HG03354 (cell line): ENCODE results near the gene ENTPD2.
A peak's percentile ranks its signal among the peaks of the same experiment; 100 is the strongest.

ENCODE experiments used
- ATAC-seq: cut with Tn5 transposase; IDR thresholded peaks from one replicate; pipeline ENCODE4 v1.9.1; 2021; ENCODE audit warnings: mild to moderate bottlenecking; ENCODE audit not compliant: unreplicated experiment, poor library complexity, severe bottlenecking

ENTPD2 gene

DNA sequence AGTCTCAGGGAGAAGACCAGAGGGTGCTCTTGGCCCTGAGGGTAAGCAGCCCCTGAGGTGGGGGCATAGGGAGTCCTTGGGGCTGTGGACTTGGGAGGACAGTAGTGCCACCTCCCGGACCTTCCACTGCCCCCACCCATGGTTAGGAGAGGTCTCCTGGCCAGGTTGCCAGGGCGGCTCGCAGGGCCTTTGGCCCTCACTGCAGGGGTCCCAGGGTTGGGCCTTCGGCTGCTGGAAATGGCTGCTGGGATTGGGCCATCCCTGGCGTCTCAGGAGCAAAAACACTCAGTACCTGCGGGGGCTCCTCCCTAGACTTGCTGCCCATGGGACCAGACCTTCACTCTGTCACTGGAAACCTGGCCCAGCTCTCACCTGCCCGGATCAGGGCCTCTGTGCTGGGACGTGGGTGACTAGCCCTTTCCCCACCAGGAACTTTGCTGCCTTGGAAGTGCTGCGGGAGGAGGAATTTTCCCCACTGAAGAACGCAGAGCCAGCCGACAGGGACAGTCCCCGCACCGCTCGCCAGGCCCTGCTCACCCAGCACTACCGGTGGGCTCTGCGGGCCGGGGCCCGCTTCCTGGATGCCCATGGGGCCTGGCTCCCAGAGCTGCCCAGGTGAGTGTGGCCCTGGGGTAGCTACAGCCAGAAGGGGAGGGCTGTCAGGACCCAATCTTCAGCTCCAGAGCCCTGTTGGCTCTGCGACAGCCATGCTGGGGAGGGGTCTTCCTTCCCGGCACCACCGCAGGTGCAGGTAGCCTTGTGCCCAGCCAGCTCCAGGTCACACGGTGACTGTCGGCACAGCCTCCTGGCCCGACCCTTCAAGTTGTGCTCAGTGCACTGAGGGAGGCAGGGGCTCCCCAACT, 26.6 kb upstream of the ENTPD2 start:
- no peak for ATAC-seq

DNA sequence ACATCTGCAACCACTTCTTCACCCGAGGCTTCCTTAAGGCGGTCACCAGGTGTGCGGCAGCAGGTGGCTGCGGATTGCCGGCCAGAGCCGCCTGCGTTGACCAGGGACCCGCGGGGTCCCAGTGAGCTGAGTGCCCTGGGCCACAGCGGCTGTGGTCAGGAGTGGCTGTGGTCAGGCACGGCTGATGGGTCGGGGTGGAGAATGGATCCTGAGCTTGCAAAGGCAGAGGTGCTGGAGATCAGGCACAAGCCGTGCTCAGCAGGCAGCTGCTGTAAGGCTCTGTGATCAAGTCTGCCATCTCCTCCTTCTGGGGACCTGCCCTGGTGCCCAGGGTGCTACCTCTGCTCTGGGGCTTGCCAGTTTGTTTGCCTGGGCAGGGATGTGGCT, 25.5 kb upstream of the ENTPD2 start:
- ATAC-seq = no peak

DNA sequence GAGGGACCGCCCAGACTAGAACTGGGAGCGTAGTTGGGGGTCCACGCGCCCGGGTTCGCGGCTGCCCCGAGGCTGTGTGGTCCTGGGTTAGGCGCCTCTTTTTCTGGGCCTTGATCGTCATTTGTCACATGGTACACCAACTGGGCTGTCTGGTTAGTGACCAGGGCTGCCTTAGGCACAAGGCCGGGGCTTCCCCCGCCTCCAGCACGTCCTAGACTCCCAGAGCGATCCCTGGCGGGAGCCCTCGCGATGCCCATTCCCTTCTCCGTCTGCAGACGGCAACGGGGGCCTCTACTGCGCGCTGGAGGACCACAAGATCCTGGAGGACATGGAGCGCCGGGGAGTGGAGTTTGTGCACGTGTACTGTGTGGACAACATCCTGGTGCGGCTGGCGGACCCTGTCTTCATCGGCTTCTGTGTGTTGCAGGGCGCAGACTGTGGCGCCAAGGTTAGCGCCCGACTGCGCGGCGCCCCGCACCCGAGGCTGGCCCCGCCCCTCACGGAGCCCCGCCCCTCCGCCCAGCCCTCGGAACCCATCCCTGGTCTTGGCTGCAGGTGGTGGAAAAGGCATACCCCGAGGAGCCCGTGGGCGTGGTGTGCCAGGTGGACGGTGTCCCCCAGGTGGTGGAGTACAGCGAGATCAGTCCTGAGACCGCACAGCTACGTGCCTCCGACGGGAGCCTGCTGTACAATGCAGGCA, 25.0 kb upstream of the ENTPD2 start:
- no peak for ATAC-seq

DNA sequence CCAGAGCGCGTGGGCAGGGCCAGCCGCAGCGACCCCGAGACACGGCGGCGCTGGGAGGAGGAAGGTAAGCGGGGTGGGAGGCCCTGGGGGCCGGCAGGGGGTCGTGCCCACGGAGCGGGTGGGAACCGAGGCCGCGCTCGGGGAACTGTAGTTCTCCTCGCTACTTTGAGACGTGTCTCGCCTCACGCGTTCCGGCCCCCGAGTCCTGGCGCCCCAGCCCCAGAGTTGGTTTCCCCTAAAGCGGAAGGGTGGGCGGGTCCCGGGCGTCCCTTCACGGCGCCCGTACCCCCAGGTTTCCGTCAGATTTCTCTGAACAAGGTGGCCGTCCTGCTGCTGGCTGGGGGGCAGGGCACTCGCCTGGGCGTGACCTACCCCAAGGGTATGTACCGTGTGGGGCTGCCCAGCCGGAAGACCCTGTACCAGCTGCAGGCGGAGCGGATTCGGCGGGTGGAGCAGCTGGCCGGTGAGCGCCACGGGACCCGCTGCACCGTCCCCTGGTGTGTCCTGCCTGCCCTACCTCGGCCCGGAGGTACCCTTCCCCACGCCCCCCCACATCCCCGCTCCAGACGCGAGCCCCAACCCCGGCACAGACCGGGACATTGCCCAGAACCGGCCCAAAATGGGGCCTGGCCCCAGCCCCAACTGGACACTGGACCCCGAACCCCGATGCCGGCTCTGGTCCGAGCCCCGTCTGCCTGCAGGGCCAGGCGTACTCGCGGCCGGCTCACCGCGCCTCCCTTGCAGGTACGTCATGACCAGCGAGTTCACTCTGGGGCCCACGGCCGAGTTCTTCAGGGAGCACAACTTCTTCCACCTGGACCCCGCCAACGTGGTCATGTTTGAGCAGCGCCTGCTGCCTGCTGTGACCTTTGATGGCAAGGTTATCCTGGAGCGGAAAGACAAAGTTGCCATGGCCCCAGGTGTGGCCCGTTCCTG, 24.2 kb upstream of the ENTPD2 start:
- ATAC-seq = peak; percentile 37

DNA sequence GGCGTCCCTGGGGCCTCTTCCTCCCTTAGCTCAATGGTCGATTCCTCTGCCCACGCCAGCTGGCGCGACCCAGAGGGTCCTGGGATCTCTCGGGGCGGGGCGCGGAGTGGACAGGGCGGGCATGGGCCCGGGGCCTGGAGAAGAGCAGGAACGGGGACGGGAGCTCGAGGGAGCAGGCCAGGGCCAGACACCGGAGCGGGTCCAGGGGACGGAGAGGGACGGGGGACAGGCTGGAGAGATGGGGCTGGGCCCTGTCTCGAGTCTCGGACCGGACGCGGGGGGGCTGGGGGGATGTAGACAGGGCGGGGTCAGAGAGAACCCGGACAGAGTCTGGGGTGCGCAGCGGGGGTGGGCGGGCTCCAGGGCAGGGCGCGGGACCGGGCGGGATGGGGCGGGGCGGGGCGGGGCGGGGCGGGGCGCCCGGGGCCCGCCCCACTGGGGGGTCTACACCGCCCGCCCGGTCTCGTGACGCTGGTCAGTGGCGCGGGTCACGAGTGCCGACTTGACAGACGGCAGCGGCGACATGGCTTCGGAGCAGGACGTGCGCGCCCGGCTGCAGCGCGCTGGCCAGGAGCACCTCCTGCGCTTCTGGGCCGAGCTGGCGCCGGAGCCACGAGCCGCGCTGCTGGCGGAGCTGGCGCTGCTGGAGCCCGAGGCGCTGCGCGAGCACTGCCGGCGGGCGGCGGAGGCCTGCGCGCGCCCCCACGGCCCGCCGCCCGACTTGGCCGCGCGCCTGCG, 23.3 kb upstream of the ENTPD2 start, which contains the start of gene UAP1L1:
Gene UAP1L1, plus strand, starts transcription at position 508 of the 738 bp plus-strand sequence. Its CDS starts 16 bp downstream, at position 524.
- ATAC-seq = peak; percentile 47

DNA sequence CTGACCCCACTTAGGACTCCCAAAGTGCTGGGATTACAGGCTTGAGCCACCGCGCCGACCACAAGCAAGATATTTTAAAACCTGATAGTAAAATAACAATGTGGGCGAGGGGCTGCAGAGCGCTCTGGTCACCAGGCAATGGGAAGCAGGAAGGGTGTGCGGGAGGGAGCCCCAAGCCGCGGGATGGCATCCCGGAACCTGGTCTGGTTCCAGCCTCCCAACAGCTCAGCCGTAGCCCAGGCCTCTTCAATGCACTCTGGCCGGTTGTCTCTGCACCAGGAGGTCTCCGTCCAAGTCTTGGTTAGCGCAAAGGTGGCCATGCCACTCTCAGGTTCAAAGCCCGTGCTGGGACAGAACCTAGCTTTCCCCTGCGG, 22.8 kb upstream of the ENTPD2 start:
- ATAC-seq = no peak

DNA sequence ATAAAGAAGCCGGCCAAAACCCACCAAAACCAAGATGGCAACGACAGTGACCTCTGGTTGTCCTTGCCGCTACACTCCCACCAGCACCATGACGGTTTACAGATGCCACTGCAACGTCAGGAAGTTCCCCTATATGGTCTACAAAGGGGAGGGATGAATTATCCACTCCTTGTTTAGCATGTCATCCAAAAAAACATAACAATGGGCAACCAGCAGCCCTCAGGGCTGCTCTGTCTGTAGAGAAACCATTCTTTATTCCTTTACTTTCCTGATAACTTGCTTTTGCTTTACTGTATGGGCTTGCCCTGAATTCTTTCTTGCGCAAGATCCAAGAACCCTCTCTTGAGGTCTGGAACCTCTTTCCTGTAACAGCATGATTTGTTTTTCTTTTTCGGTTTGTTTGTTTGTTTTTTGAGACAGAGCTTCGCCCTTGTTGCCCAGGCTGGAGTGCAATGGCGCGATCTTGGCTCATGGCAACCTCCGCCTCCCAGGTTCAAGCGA, 21.5 kb upstream of the ENTPD2 start:
- no peak for ATAC-seq

DNA sequence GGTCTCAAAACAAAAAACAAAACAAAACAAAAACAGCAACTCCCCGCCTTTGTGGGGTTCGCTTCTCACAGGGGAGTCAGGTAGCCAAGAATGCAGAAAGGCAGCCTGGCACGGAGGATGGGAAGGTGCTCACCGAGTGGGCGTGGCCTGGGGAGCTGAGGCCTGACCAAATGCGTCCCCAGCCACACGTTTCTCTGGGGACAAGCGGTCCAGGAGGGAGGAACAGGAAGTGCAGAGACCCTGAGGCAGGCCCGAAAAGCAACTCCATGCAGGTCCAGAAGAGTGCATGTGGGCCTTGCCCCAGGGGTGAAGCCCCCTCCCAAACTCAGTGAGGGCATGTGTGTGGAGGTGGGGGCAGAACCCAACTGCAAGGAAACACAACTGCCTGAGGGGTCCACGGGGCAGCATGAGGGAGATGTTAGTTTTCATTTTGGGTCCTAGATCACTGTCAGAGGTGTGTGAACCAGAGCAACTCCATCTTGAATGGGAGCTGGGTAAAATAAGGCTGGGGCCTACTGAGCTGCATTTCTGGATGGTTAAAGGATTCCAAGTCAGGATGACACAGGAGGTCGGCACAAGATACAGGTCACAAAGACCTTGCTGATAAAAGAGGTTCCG, 20.9 kb upstream of the ENTPD2 start:
- no peak for ATAC-seq

DNA sequence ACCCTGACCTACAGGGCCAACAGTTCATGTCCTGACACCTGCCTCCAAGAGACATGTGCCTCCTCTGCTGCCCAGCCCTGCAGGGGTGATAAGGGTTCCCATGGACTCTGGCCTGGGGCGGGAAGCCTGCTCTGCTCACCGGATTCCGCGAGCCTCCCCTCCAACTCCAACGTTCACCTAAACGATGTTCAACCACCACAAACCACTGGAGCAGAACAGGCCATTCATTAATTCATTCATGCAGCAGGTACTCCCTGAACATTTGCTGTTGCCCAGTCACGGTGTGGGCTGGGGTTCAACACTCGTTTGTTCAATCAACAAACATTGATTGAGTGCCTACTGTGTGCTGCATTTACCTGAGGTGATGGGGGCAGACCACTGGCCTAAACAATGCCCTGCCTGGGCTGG, 20.1 kb upstream of the ENTPD2 start:
- no peak for ATAC-seq

DNA sequence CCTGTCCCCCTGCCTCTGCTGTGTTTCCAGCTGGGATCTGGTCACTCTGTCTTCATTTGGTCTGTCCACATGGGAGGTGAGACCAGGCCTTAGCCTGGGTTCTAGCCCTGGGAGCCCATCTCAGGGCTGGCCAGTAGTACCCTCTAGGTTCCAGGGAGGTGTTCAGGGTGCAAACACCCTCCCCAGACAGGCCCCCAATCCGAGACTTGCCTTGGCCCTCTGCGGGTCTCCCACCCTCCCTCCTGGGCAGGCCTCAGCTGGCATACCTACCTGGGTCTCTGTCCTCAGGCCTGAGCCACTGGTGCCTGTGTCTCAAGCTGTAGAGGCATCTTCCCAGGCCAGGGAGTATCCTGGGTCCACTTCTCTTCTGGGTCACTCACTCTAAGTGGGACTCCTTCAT, 17.4 kb upstream of the ENTPD2 start:
- ATAC-seq = no peak

DNA sequence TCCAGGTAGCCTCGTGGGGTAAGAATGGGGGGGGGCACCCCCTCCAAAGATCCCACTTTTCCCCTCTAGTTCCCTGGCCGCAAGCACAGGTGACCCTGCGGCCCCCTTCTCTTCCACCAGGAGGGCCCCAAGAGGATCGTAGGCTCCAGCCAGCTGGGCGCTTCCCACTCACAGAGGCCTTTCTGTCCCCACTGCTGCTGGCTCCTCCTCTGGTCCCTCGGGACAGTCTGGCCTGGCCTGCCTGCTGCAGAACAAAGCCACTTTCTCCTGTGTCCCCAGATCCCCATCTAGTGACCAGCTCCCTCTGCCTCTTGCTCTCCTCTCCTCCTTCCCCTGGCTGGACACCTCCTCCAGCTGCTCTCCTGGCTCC, 17.0 kb upstream of the ENTPD2 start:
- peak; percentile 10 for ATAC-seq

DNA sequence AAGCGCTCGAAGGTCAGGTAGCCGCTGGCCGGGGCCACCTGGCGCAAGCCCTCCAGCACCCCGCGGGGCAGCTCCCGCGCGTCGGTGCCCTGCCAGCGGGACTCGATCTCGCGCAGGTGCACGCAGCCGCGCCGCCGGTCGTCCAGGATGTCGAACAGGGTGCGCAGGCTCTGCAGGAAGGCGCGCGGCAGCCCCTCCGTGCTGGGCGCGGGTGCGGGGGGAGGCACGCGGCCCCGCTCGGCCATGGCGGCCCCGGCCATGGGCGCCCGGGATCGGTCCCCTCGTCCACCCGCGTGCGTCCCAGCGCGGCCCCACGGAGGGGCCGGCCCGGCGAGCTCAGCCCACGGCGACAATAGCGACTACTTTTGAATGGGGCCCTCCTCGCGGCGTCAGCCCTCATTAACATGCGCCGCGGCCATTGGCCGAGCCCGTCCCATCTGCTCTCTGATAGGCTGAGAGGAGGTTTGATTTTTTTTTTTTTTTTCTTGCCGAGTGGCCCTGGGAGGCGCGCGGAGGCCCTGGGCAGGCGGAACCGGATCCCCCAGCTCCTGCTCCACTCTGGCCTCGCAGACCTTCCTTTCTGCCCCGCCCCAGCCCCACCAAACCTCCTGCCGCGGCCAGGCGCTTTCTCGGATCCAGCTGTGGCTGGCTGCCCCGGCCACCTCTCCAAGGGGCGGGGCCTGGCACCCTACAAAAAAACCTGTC, 16.5 kb upstream of the ENTPD2 start, which contains the start of gene SAPCD2:
Gene SAPCD2, minus strand, starts transcription at position 357 of the 705 bp plus-strand sequence. Its CDS starts 97 bp downstream, at position 260.
- ATAC-seq = peak; percentile 75

DNA sequence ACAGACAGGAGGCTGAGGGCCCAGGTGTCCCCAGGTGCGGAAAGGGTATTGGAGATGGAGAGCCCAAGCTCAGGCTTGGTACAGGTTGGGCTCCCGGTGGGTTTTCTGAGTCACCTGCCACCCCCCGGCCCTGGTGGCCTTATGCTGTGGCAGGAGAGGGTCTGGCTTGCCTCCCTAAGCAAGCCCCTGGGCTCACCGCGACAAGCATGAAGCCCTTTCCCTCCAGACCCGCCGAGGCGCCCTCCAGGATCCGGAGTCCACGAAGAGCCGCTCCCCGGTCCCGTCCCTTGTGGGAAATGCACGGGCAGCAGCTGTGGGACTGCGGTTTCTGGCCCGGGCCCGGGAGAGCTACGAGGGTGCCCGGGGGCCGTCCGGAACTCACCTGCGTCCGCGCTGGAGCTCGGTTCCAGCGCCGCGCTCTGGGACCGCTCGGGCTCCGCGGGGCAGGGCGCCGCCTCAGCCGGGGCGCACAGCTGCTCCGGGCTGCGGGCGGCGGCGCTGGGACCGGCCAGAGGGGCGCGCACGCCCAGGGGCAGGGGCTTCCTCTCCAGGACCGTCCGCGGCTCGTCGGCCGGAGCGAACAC, 15.7 kb upstream of the ENTPD2 start:
- ATAC-seq = peak; percentile 16

DNA sequence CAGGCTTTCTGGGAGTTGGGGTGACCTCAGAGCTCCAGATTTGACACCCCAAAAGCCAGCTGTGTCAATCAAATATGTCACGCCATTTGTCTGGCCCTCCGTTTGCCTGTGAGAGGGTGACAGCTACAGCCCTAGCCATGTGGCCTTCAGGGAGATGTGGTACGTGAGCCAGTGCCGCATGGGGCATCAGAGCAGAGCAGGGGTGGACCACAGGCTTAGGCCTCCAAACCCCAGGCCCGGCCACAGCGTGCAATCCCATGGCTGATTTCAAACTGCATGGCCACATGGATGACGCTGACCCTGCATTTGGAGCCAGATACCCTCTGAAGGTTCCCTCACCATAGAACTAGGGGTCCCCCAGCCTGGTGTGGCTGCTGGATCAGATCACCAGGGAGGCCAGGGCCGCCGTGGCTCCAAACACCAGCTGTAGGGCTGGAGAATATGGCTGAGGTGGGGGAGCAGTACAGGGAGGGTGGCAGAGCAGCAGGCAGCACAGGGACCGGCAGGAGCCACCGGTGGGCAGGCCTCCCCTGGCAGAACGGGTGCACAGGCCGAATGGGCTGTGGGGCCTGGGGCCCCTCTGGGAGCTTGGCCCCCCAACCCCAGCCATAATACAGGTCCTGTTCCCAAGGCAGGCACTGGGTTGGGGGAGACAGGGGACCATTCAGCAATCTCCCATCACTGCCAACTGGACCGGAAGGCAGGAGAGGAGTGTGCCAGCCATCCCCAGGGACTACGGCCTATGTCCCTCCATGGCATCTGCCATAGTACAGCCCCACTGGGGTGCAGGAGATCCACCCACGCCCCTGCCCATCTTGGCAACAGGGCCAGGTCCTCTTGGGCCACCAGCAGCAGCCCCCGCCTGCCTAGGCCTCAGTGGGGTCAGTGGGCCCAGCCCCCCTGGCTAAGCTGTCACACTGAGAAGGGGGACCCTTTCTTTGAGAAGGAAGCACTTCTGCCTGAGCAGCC, 15.0 kb upstream of the ENTPD2 start:
- no peak for ATAC-seq

DNA sequence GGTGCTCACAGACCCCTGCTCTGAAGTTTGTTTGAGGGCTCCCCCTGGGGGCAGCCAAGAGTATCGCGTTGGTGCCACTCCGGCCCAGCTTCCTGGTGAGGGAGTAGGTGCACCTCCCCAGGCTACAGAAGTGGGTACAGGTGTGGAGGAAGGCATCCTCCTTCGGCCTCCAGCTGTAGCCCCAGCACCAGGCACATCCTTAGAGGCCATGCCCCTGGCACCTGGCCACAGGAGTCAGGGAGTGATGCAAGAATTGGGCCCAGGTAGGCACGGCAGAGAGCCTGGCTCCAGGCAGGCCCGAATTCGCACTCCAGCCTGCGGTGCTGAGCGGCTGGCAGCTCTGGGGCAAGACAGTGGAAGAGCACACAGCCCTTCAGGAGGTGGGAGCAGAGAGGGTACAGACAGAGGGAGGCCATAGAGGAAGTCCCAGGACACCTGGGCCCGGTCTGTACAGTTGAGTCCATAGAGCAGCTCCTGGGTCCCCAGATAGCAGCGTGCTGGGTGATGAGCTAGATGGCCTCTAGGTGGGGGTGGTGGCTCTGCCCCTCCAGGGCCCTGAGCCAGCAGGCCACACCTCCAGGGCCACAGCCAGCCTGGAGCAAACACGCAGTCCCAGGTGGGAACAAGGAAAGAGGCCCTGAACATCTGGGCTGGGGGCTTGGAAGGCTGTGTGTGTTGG, 14.1 kb upstream of the ENTPD2 start:
- ATAC-seq = peak; percentile 41
